ENCODE data around the gene SLC2A4RG. TPM values are rescaled to one million over a fixed set of nuclear protein-coding genes. Genes with fewer than 3 reads are reported as not detected.

The SLC2A4RG gene
- total RNA-seq, 1 experiment from 2014 or later = 121 TPM

GRCh38 chr20:63783970-63784369 lies 44.4 kb downstream of the SLC2A4RG start:
- no peaks in the 10 kb centered on the region for H3K27me3 ChIP-seq (ENCODE audit: insufficient read depth, low read length)
- no peak overlapping the region for H3K4me3 ChIP-seq (replicated peaks in 1 of 2; ENCODE audit: low read depth in 1 of 2, low read length in 2 of 2)
- no peaks in the 10 kb centered on the region for H4K20me1 ChIP-seq (ENCODE audit: insufficient read depth)
- H3K27ac ChIP-seq (ENCODE audit: low read depth, low read length) = no peak overlapping the region
- H3K9me3 ChIP-seq (ENCODE audit: control insufficient read depth in 1 of 2, insufficient read depth in 1 of 2, low read depth in 1 of 2, low read length in 2 of 2) = no peaks in the 10 kb centered on the region
- H3K36me3 ChIP-seq (ENCODE audit: control insufficient read depth in 1 of 2, insufficient read depth in 2 of 2, low read length in 2 of 2) = no peaks in the 10 kb centered on the region
- ChIA-PET RAD21 (ENCODE audit: low non-redundant PET in 1 of 2, low total read pairs in 2 of 2, uncharacterized antibody in 2 of 2, unreplicated experiment in 2 of 2) (no interaction called here), CTCF (no interaction called here), POLR2A (no interaction called here)
- no peak for TF ChIP-seq CBX3 (IDR thresholded peaks at IDR 0.05; ENCODE audit: low read depth)
- TF ChIP-seq FOSL1 (IDR thresholded peaks at IDR 0.05; ENCODE audit: low read depth) = no peak
- TF ChIP-seq YY1 (IDR thresholded peaks at IDR 0.05; ENCODE audit: extremely low read depth, insufficient replicate concordance, low read depth, low read length) = no peak
- TF ChIP-seq SP1 (IDR thresholded peaks at IDR 0.05; ENCODE audit: low read depth) = no peak
- no peak for TF ChIP-seq ZNF274 (IDR thresholded peaks at IDR 0.05; ENCODE audit: low read depth, low read length)
- no peak for TF ChIP-seq RAD21 (IDR thresholded peaks at IDR 0.05; ENCODE audit: low read depth)
- TF ChIP-seq, protein P1, sequence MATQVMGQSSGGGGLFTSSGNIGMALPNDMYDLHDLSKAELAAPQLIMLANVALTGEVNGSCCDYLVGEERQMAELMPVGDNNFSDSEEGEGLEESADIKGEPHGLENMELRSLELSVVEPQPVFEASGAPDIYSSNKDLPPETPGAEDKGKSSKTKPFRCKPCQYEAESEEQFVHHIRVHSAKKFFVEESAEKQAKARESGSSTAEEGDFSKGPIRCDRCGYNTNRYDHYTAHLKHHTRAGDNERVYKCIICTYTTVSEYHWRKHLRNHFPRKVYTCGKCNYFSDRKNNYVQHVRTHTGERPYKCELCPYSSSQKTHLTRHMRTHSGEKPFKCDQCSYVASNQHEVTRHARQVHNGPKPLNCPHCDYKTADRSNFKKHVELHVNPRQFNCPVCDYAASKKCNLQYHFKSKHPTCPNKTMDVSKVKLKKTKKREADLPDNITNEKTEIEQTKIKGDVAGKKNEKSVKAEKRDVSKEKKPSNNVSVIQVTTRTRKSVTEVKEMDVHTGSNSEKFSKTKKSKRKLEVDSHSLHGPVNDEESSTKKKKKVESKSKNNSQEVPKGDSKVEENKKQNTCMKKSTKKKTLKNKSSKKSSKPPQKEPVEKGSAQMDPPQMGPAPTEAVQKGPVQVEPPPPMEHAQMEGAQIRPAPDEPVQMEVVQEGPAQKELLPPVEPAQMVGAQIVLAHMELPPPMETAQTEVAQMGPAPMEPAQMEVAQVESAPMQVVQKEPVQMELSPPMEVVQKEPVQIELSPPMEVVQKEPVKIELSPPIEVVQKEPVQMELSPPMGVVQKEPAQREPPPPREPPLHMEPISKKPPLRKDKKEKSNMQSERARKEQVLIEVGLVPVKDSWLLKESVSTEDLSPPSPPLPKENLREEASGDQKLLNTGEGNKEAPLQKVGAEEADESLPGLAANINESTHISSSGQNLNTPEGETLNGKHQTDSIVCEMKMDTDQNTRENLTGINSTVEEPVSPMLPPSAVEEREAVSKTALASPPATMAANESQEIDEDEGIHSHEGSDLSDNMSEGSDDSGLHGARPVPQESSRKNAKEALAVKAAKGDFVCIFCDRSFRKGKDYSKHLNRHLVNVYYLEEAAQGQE (IDR thresholded peaks at IDR 0.05; ENCODE audit: low read depth) = no peak
- no peak for TF ChIP-seq TCF7L2 (IDR thresholded peaks at IDR 0.05; ENCODE audit: borderline replicate concordance, extremely low read depth, insufficient read depth, insufficient read length)
- no peak for TF ChIP-seq POLR2AphosphoS5 (IDR thresholded peaks at IDR 0.05; ENCODE audit: low read depth, low read length)
- TF ChIP-seq EZH2 (IDR thresholded peaks at IDR 0.05) = no peak
- no peak for TF ChIP-seq SIN3A (IDR thresholded peaks at IDR 0.05; ENCODE audit: low read depth)
- TF ChIP-seq SRF (IDR thresholded peaks at IDR 0.05; ENCODE audit: low read depth) = no peak
- TF ChIP-seq ELF1 (IDR thresholded peaks at IDR 0.05; ENCODE audit: borderline replicate concordance, low read depth) = no peak
- no peak for TF ChIP-seq EZH2phosphoT487 (IDR thresholded peaks at IDR 0.05; ENCODE audit: borderline replicate concordance)
- TF ChIP-seq ZFX (IDR thresholded peaks at IDR 0.05) = no peak
- TF ChIP-seq, protein P2, sequence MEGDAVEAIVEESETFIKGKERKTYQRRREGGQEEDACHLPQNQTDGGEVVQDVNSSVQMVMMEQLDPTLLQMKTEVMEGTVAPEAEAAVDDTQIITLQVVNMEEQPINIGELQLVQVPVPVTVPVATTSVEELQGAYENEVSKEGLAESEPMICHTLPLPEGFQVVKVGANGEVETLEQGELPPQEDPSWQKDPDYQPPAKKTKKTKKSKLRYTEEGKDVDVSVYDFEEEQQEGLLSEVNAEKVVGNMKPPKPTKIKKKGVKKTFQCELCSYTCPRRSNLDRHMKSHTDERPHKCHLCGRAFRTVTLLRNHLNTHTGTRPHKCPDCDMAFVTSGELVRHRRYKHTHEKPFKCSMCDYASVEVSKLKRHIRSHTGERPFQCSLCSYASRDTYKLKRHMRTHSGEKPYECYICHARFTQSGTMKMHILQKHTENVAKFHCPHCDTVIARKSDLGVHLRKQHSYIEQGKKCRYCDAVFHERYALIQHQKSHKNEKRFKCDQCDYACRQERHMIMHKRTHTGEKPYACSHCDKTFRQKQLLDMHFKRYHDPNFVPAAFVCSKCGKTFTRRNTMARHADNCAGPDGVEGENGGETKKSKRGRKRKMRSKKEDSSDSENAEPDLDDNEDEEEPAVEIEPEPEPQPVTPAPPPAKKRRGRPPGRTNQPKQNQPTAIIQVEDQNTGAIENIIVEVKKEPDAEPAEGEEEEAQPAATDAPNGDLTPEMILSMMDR (IDR thresholded peaks at IDR 0.05 in 2 of 3, conservative IDR thresholded peaks at IDR 0.05 in 1 of 3; ENCODE audit: borderline replicate concordance in 1 of 3, insufficient read depth in 1 of 3, low read depth in 2 of 3, low read length in 2 of 3) = no peak
- TF ChIP-seq, protein P3, sequence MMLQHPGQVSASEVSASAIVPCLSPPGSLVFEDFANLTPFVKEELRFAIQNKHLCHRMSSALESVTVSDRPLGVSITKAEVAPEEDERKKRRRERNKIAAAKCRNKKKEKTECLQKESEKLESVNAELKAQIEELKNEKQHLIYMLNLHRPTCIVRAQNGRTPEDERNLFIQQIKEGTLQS (IDR thresholded peaks at IDR 0.05) = no peak
- intact Hi-C loops (cut with micrococcal nuclease) = loop anchor here (10.0 kb wide), 1 partner anchor 191 kb away; the partner anchor contains the start of gene SAMD10
- no peak overlapping the region for H2AFZ ChIP-seq (ENCODE audit: low read depth, low read length, poor library complexity, severe bottlenecking)
- no peak for DNase-seq (ENCODE audit: low read depth, low spot score)
- ATAC-seq = no peak
- H3K4me2 ChIP-seq (ENCODE audit: low read length) = no peak overlapping the region
- H3K4me1 ChIP-seq (ENCODE audit: control insufficient read depth in 1 of 2, insufficient read depth in 2 of 2, low read length in 2 of 2) = peaks cover 14 to 18% of the 10 kb centered on the region in 2 experiments; a peak in 3 of 4 replicates
- H3K9me2 ChIP-seq (ENCODE audit: insufficient read depth) = no peaks in the 10 kb centered on the region
- H3K79me2 ChIP-seq (ENCODE audit: insufficient read depth, low read length) = no peaks in the 10 kb centered on the region
- no TSS peak for BruUV-seq (replicated peaks)
- no peak overlapping the region for H3K9ac ChIP-seq (ENCODE audit: low read length)

Data from HCT116 (cell line).